ENCODE results near the gene TAX1BP3.
A peak's percentile ranks its signal among the peaks of the same experiment; 100 is the strongest.

TAX1BP3 gene

GRCh38 chr17:3657874-3658783, 10.2 kb downstream of the TAX1BP3 start:
- no peak for DNase-seq

DNA sequence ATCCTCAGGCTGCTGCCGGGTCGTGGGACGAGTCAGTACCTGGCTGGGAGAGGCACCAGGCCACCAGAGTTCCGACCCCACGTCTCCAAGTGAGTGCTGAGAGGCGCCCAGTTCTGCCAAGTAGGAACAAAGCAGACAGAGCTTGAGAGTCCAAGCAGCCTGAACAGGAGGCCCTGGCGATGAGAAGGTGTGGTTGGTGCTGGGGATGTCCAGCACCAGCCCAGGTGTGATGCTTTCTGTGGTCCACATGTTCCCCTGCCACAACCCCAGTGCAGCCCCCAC, 10.8 kb downstream of the TAX1BP3 start:
- no peak for DNase-seq

DNA sequence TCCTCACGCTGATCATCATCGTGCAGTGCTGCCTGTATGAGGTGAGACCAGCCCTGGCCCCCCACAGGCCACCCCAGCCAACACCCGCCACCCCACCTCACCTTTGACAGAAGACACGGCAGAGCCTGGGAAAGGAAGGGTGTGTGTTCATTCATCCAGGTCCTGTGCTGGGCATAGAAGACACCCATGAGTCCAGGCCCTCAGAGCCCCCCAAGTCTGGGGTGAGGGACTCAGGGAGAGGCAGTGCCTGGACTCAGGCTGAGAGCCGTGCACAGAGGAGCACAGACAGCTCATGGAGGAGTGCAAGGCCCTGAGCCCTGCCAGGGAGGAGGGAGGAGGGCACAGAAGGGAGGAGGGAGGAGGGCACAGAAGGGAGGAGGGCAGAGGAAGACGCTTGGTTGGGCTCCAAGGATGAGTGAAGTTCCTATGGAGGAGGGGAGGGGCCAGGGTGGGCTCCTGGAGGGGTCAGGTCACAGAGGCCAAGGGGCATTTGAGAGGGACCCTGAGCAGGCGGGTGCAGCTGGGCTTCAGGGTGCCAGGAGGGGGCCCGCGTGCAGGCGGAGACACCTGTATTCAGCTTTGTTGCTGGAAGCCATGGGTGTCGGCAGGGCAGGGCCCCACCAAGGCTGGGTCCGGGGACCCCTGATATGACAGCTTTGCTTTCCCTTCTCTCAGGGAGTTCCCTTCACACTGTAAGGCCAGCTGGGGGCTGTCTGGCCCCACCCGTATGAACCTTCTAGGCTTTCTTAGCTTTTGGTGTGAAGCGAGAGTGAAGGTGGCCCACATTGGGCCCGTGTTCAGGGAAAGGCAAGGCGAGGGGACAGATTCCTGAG, 11.4 kb downstream of the TAX1BP3 start:
- DNase-seq, result no peak

DNA sequence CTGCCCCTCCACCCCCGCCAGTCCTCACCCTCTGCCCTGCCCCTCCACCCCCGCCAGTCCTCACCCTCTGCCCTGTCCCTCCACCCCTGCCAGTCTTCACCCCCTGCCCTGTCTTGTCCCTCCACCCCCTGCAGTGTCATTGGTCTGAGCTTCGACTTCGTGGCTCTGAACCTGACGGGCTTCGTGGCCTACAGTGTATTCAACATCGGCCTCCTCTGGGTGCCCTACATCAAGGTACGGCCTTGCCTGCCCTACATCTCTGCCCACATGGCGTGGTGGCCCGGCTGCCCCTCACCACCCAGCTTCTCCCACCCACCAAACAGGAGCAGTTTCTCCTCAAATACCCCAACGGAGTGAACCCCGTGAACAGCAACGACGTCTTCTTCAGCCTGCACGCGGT, 12.0 kb downstream of the TAX1BP3 start:
- no peak for DNase-seq

DNA sequence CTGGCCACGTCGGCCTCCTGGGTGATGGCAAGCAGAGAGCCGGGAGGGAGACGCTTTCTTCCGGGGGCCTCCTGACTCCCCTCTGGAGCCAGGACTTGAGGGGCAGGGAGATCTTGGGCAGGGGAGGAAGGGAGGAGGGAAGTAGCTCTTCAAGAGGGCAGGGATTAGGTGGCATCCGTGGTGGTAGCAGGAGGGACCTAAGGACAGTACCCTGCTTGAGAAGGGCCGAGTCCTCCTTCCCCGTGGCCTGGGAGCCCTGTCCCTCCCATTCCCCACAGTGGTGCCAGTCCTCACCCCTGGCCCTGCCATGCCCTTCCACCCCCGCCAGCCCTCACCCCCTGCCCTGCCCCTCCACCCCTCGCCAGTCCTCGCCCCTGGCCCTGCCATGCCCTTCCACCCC, 12.6 kb downstream of the TAX1BP3 start:
- no peak for DNase-seq

- peak; percentile 21 to 36 for DNase-seq
Observed at GRCh38 chr17:3647769-3648555, 20.4 kb downstream of the TAX1BP3 start.

- no peak for DNase-seq
Observed at GRCh38 chr17:3647251-3647650, 21.1 kb downstream of the TAX1BP3 start.

DNA sequence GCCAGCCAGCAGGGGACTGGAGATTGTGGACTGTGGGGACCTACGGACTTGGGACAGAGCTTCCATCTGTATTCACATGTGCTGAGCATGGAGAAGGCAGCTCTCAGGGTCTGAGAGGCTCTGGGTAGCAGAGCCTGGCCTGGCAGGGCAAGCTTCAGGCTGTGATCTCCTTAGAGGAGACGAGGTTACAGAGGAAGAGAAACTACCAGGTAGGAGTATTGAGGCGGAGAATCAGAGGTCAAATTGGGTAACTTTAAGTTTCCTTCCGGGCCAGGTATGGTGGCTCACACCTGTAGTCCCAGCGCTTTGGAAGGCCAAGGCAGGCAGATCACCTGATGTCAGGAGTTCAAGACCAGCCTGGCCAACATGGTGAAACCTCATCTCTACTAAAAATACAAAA, 23.1 kb downstream of the TAX1BP3 start:
- DNase-seq, result no peak

GRCh38 chr17:3643889-3644349, 24.5 kb downstream of the TAX1BP3 start:
- DNase-seq, result no peak

DNA sequence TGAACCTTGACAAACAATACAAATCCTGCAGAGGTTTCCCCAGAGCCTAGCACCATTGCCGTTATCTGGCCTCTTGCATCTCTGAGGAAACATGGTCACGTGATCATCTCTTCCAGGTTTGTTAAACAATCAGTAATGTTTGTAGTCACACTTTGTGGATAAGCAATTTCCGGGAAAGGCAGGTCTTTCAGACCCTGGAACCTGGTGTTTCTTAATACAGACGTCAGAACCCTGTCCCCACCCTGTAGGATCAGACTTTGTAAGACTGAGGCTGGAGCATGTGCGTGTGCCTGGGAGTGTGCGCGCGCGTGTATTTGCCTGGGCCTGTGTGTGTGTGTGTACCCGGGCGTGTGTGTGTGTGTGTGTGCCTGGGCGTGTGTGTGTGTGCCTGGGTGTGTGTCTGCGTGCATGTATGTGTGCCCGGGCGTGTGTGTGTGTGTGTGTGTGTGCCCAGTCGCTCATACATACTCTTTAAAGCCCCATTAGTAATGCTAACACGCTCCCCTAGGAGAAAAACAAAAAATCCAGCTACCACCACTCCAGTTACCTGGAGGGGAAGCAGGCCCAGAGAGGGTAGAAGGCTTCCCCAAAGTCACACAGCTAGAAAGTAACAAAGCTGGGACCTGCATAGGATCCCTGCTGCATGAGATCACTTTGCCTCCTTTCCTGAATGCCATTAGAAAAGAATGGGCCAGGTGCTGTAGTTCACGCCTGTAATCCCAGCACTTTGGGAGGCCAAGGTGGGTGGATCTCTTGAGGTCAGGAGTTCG, 26.5 kb downstream of the TAX1BP3 start:
- DNase-seq, result no peak

DNA sequence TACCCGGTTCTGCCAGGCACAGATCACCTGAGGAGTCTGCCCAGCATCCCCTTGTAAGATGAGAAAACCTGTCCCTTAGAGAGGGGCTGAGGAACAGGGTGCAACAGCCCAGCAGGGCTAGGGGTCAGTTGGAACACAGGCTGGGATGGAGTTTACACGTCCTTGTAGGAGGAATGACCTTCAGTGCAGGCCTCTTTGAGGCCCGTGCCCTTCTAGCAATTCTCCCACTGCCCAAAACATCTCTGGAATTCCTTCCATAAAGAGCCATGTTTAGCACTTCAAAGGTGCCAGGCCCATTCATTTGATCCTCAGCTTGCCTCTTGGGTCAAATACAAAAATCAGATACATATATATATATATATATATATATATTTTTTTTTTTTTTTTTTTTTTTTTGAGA, 27.4 kb downstream of the TAX1BP3 start:
- DNase-seq, result no peak

GRCh38 chr17:3639981-3640596, 28.3 kb downstream of the TAX1BP3 start:
- DNase-seq, result no peak

DNA sequence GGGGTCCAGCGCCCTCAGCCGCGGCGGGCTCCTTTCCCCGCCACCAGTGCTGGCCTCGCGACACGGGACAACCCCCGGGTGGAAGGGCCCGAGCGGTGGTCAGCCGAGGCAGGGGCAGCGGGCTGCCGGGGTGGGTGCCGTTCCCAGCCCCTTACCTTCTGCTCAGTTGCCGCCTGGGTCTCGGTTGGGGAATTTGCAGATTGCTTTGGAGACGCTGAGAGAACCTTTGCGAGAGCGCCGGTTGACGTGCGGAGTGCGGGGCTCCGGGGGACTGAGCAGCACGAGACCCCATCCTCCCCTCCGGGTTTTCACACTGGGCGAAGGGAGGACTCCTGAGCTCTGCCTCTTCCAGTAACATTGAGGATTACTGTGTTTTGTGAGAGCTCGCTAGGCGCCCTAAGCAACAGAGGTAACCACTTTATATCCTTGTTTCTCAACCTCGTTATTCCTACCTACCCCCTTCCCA, 31.4 kb downstream of the TAX1BP3 start:
- peak in 1 of 2 experiments; percentile 5 for DNase-seq

DNA sequence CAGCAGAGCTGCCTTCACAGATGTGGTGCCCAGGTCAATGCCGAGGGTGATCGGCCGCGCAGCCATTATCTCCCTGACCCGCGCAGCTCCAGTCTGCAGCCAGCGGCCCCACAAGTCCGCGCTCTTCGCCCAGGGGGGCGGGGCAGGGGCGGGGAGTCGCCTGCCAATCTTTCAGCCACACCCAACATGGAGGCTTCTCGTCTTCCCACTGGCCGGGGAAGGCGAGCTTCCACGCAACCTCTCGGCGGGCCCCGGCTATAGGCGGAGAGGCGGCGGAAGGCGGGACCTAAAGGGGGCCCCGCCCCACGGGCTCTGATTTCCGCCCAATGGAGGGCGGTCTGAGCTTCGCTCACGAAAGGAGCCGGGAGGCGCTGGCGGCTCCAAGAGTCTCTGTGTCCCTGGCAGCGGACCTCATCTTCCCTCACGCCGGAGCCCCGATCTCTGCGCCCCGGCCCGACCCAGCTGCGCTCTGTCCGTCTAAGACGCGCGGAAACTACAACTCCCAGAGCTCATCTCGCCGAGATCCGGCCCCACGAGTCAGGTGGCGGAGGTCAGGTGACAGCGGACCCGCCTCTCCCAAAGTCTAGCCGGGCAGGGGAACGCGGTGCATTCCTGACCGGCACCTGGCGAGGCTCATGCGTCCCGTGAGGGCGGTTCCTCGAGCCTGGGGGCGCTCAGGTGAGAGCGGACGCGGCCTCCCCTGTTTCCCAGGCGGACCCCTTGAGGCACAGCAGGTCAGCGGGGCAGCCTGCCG, 32.0 kb downstream of the TAX1BP3 start, which contains the start of the genes CTNS and SHPK:
TSS of gene CTNS (plus strand) at position 607 of the 754 bp plus-strand sequence. CDS start 3,447 bp downstream, outside the sequence.
TSS of gene SHPK (minus strand) at position 97 of the 754 bp plus-strand sequence. CDS start at position 66, 31 bp downstream.
- DNase-seq, result peak; percentile 91 to 94

- no peak for DNase-seq
Observed at GRCh38 chr17:3635474-3636153, 32.8 kb downstream of the TAX1BP3 start.

- no peak for DNase-seq
Observed at GRCh38 chr17:3632287-3632686, 36.1 kb downstream of the TAX1BP3 start.

GRCh38 chr17:3630781-3631180, 37.6 kb downstream of the TAX1BP3 start:
- no peak for DNase-seq

GRCh38 chr17:3627769-3628167, 40.6 kb downstream of the TAX1BP3 start:
- no peak for DNase-seq

DNA sequence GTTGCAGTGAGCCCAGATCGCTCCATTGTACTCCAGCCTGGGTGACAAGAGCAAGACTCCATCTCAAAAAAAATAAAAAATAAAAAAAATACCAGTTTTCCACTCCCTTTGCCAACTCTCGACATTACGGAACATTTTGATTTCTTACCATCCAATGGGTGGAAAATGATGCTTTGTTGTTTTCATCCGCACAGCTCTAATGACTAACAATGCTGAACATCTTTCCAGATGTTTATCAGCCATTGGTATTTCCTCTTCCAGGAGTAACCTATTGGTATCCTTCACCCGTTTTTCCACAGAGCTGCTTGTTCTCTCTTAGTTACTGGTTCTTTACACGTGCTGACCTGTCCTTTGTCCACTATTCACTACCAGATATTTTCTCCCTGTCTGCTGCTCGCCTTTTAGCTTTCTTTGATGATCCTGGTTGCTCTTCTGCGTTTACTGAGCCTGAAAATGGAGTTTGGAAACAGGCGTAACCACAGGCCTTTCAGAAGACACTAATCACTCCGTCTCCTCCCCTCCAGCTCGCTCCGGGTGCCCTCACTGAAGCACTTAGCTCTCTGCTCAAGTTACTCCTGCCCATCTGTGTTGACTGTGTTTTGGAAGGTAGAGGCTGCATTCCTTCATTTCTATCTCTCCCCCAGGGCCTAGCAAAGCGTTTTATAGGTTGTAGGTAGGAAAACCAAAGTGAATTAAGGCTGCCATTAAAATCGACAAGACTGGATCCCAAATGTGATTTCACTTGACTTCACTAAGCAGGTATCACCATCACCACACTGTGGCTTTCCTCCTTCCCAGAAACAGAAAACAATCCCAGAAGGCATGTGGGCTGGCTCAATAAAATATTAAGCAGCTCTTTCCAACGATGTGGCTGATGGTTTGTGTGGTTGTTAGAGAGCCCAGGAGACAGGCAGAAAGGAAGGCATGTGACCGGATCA, 41.3 kb downstream of the TAX1BP3 start:
- no peak for DNase-seq

Data from stimulated activated CD4-positive, alpha-beta T cell treated with anti-CD3 and anti-CD28 coated beads, Interleukin-4, amount 100 ng/mL, for 4 hours (primary cell).